OCI-LY1 (cell line): Measurements from ENCODE around the gene ARHGAP6.

Experiments used
- H2AFZ ChIP-seq: fragments of 200-600 bp; sonication (generic), shearing (Covaris generic); 2 replicates; pipeline ENCODE4 v1.6.0; 2014; ENCODE audit warnings: antibody characterized with exemption, mild to moderate bottlenecking, low read length
- H3F3A ChIP-seq: fragments of 200-600 bp; sonication (generic), shearing (Covaris generic); 2 replicates; pipeline ENCODE4 v1.6.0; 2014; ENCODE audit warnings: mild to moderate bottlenecking, antibody characterized with exemption, low read length, moderate library complexity; ENCODE audit not compliant: insufficient read depth
- H3K27ac ChIP-seq: fragments of 200-600 bp; sonication (generic); 2 replicates; pipeline ENCODE4 v1.5.1; 2014; ENCODE audit warnings: low read length, mixed run types, mild to moderate bottlenecking, low read depth; ENCODE audit not compliant: poor library complexity, severe bottlenecking
- H3K27me3 ChIP-seq: fragments of 200-600 bp; sonication (generic); 2 replicates; pipeline ENCODE4 v1.6.0; 2014; ENCODE audit warnings: antibody characterized with exemption, mild to moderate bottlenecking, low read length, moderate library complexity; ENCODE audit not compliant: insufficient read depth
- H3K36me3 ChIP-seq: fragments of 200-600 bp; sonication (generic); 2 replicates; pipeline ENCODE4 v1.6.1; 2014; ENCODE audit warnings: mild to moderate bottlenecking, antibody characterized with exemption, low read length, moderate library complexity, mixed read lengths; ENCODE audit not compliant: insufficient read depth
- H3K4me1 ChIP-seq: fragments of 200-600 bp; sonication (generic); 2 replicates; pipeline ENCODE4 v1.5.1; 2014; ENCODE audit warnings: mild to moderate bottlenecking, low read length, moderate library complexity; ENCODE audit not compliant: insufficient read depth, severe bottlenecking
- H3K4me2 ChIP-seq: fragments of 200-600 bp; sonication (generic), shearing (Covaris generic); 2 replicates; pipeline ENCODE4 v1.6.1; 2014; ENCODE audit warnings: low read length
- H3K4me3 ChIP-seq: fragments of 200-600 bp; sonication (generic); 2 replicates; pipeline ENCODE4 v1.5.1; 2014; ENCODE audit warnings: low read length, low read depth, mild to moderate bottlenecking, mixed read lengths; ENCODE audit not compliant: poor library complexity, severe bottlenecking
- H3K79me2 ChIP-seq: fragments of 200-600 bp; shearing (Covaris generic); 2 replicates; pipeline ENCODE4 v1.6.1; 2016; ENCODE audit warnings: mixed run types, low read length, mixed read lengths; ENCODE audit not compliant: insufficient read depth
- H3K9ac ChIP-seq: fragments of 200-600 bp; sonication (generic), shearing (Covaris generic); 2 replicates; pipeline ENCODE4 v1.6.1; 2014; ENCODE audit warnings: mild to moderate bottlenecking, low read length, mixed read lengths
- H3K9me2 ChIP-seq: fragments of 200-600 bp; sonication (generic), shearing (Covaris generic); 2 replicates; pipeline ENCODE4 v1.6.1; 2014; ENCODE audit warnings: low read depth, mild to moderate bottlenecking, low read length, mixed read lengths
- H3K9me3 ChIP-seq: fragments of 200-600 bp; shearing (Covaris generic); 2 replicates; pipeline ENCODE4 v1.6.1; 2014; ENCODE audit warnings: low read length, mixed read lengths
- H4K20me1 ChIP-seq: fragments of 200-600 bp; sonication (generic), shearing (Covaris generic); 2 replicates; pipeline ENCODE4 v1.6.0; 2016; ENCODE audit warnings: mild to moderate bottlenecking, low read length; ENCODE audit not compliant: insufficient read depth
- EZH2 ChIP-seq: fragments of 200-600 bp; sonication (generic), shearing (Covaris generic); IDR thresholded peaks from 2 replicates; pipeline ENCODE4 v1.8.0; 2017; ENCODE audit warnings: borderline replicate concordance, mixed run types, mild to moderate bottlenecking, antibody characterized with exemption, low read length, moderate library complexity, mixed read lengths
- TF ChIP-seq, protein P1 (sequence below): fragments of 200-600 bp; sonication (generic), shearing (Covaris generic); IDR thresholded peaks from 2 replicates; pipeline ENCODE4 v1.5.1; 2017; ENCODE audit warnings: mild to moderate bottlenecking, antibody characterized with exemption, low read length, moderate library complexity, mixed read lengths

ARHGAP6 gene

DNA sequence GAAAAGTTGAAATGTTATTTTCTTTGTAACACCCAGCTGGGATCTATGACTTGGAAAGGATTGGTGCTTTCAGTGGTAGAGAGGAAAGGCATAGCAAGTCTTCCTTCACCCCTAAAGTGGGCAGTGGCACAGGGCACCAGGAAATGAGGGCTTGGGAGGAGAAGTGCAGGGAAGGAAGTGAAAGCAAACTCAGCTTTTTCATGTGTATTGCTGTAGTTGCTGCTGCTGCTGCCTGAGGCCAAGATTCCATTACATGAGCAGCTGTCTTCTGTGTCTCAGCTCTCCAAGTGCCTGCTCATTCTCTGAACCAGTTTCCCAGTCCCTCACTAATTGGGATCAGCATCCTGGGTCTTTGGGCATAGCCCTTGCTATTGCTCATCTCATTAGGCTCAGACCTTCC is 552.0 kb downstream of the ARHGAP6 start:
- Histone ChIP-seq H3K4me1 (peaks cover 27% of the 10 kb centered on the region), H4K20me1 (no peaks in the 10 kb centered on the region), H3K9me3 (no peaks in the 10 kb centered on the region), H3K27me3 (no peaks in the 10 kb centered on the region), H3K9me2 (no peaks in the 10 kb centered on the region), H3K36me3 (peaks cover 50% of the 10 kb centered on the region), H2AFZ (no peak overlapping the region), H3K9ac (no peak overlapping the region), H3F3A (no peaks in the 10 kb centered on the region), H3K4me2 (peak overlapping the region; percentile 19; the same call in 1 of the 2 replicates), H3K79me2 (no peaks in the 10 kb centered on the region), H3K27ac (peak overlapping the region; percentile 17), H3K4me3 (no peak overlapping the region)
- TF ChIP-seq EZH2, result no peak
- TF ChIP-seq, protein P1, sequence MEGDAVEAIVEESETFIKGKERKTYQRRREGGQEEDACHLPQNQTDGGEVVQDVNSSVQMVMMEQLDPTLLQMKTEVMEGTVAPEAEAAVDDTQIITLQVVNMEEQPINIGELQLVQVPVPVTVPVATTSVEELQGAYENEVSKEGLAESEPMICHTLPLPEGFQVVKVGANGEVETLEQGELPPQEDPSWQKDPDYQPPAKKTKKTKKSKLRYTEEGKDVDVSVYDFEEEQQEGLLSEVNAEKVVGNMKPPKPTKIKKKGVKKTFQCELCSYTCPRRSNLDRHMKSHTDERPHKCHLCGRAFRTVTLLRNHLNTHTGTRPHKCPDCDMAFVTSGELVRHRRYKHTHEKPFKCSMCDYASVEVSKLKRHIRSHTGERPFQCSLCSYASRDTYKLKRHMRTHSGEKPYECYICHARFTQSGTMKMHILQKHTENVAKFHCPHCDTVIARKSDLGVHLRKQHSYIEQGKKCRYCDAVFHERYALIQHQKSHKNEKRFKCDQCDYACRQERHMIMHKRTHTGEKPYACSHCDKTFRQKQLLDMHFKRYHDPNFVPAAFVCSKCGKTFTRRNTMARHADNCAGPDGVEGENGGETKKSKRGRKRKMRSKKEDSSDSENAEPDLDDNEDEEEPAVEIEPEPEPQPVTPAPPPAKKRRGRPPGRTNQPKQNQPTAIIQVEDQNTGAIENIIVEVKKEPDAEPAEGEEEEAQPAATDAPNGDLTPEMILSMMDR, result no peak

GRCh38 chrX:11111947-11112346 is 553.8 kb downstream of the ARHGAP6 start:
- Histone ChIP-seq H3K27me3 (no peaks in the 10 kb centered on the region), H3K9me3 (no peaks in the 10 kb centered on the region), H3K36me3 (peaks cover 32% of the 10 kb centered on the region), H3K27ac (peak overlapping the region; percentile 53), H3F3A (no peaks in the 10 kb centered on the region), H3K4me1 (peaks cover 27% of the 10 kb centered on the region), H3K9ac (peak overlapping the region; percentile 82), H2AFZ (no peak overlapping the region), H3K4me2 (peak overlapping the region; percentile 62), H3K79me2 (no peaks in the 10 kb centered on the region), H3K4me3 (peak overlapping the region; percentile 72), H3K9me2 (no peaks in the 10 kb centered on the region), H4K20me1 (no peaks in the 10 kb centered on the region)
- TF ChIP-seq, protein P1, result no peak
- TF ChIP-seq EZH2, result no peak

- Histone ChIP-seq H3K27me3 (no peaks in the 10 kb centered on the region), H3K79me2 (no peaks in the 10 kb centered on the region), H3K4me1 (peaks cover 27% of the 10 kb centered on the region), H2AFZ (peak within 1 kb of the TSS; percentile 79; the same call in 1 of the 2 replicates), H4K20me1 (no peaks in the 10 kb centered on the region), H3K9me2 (no peaks in the 10 kb centered on the region), H3K4me2 (peak within 1 kb of the TSS; percentile 68), H3K36me3 (peaks cover 25% of the 10 kb centered on the region), H3K9ac (peak within 1 kb of the TSS; percentile 82), H3K27ac (peak within 1 kb of the TSS; percentile 53), H3F3A (no peaks in the 10 kb centered on the region), H3K9me3 (no peaks in the 10 kb centered on the region), H3K4me3 (peak within 1 kb of the TSS; percentile 72)
- no peak for TF ChIP-seq EZH2
- TF ChIP-seq, protein P1, result no peak
These were observed 554.5 kb downstream of the ARHGAP6 start, which contains the start of gene HCCS for GRCh38 chrX:11111037-11111851. TSS of gene HCCS (plus strand) at chrX:11111332. CDS start at chrX:11112061, 729 bp downstream.
